Mesendoderm (in vitro differentiated cells): Measurements from ENCODE around the gene MFSD6L.
A peak's percentile ranks its signal among the peaks of the same experiment; 100 is the strongest.

ENCODE experiments used
- DNase-seq: peaks from one replicate; pipeline ENCODE4 v3.0.0; 2013
- H2AK5ac ChIP-seq: 2 replicates; pipeline ENCODE4 v1.6.1; 2013; ENCODE audit warnings: low read length, inconsistent platforms
- H2BK120ac ChIP-seq: 2 replicates; pipeline ENCODE4 v1.6.1; 2013; ENCODE audit warnings: low read depth, mild to moderate bottlenecking, low read length, moderate library complexity, mixed read lengths
- H2BK15ac ChIP-seq: replicated peaks from 2 replicates; pipeline ENCODE4 v1.6.1; 2013; ENCODE audit warnings: low read depth, mild to moderate bottlenecking, moderate library complexity
- H2BK5ac ChIP-seq: 2 replicates; pipeline ENCODE4 v1.6.1; 2013; ENCODE audit warnings: low read length, inconsistent platforms
- H3K18ac ChIP-seq: 2 replicates; pipeline ENCODE4 v1.6.1; 2013; ENCODE audit warnings: mild to moderate bottlenecking, low read length, mixed read lengths
- H3K23ac ChIP-seq: one replicate; pipeline ENCODE4 v1.6.1; 2013; ENCODE audit warnings: low read length
- H3K27ac ChIP-seq: 2 replicates; pipeline ENCODE4 v1.5.1; 2013; ENCODE audit warnings: low read depth, mild to moderate bottlenecking, inconsistent platforms, low read length, moderate library complexity
- H3K27me3 ChIP-seq: 2 replicates; pipeline ENCODE4 v1.6.1; 2013; ENCODE audit warnings: low read length, control low read depth, mild to moderate bottlenecking, inconsistent platforms; ENCODE audit not compliant: insufficient read depth, poor library complexity
- H3K36me3 ChIP-seq: 2 replicates; pipeline ENCODE4 v1.6.1; 2013; ENCODE audit warnings: low read length, inconsistent platforms; ENCODE audit not compliant: control insufficient read depth, insufficient read depth
- H3K4ac ChIP-seq: one replicate; pipeline ENCODE4 v1.6.1; 2013; ENCODE audit warnings: low read depth, mild to moderate bottlenecking, low read length, moderate library complexity
- H3K4me1 ChIP-seq: 2 replicates; pipeline ENCODE4 v1.6.1; 2013; ENCODE audit warnings: low read depth, low read length, inconsistent platforms; ENCODE audit not compliant: control insufficient read depth
- H3K4me2 ChIP-seq: 2 replicates; pipeline ENCODE4 v1.6.1; 2013; ENCODE audit warnings: low read length
- H3K4me3 ChIP-seq: 2 replicates; pipeline ENCODE4 v1.5.1; 2013; ENCODE audit warnings: mild to moderate bottlenecking, low read length
- H3K56ac ChIP-seq: one replicate; pipeline ENCODE4 v1.6.1; 2013; ENCODE audit warnings: low read length
- H3K79me1 ChIP-seq: 2 replicates; pipeline ENCODE4 v1.6.1; 2013; ENCODE audit warnings: low read length, inconsistent platforms
- H3K79me2 ChIP-seq: 2 replicates; pipeline ENCODE4 v1.6.1; 2013; ENCODE audit warnings: mild to moderate bottlenecking, low read length; ENCODE audit not compliant: control insufficient read depth, insufficient read depth
- H3K9ac ChIP-seq: 2 replicates; pipeline ENCODE4 v1.6.1; 2013; ENCODE audit warnings: low read length, inconsistent platforms
- H4K5ac ChIP-seq: one replicate; pipeline ENCODE4 v1.6.1; 2013; ENCODE audit warnings: low read length
- H4K8ac ChIP-seq: one replicate; pipeline ENCODE4 v1.6.1; 2013; ENCODE audit warnings: low read depth, mild to moderate bottlenecking, control low read depth, low read length, moderate library complexity
- WGBS: extraction: QIAGEN DNeasy Blood & Tissue Kit; methylation state at CpG from one replicate; pipeline ENCODE4 v1.1.7; 2013; ENCODE audit warnings: low lambda C conversion rate, missing lambda C conversion rate; ENCODE audit not compliant: insufficient coverage; ENCODE audit errors: extremely low coverage; 5-methylcytosine and 5-hydroxymethylcytosine counted together

Gene MFSD6L

GRCh38 chr17:8800656-8801055, 1.5 kb upstream of the MFSD6L start:
- Histone ChIP-seq H3K36me3 (no peaks in the 10 kb centered on the region), H4K5ac (no peak overlapping the region), H2BK5ac (no peak overlapping the region), H2AK5ac (no peak overlapping the region), H4K8ac (no peak overlapping the region), H3K56ac (no peak overlapping the region), H3K4ac (no peak overlapping the region), H2BK120ac (no peak overlapping the region), H3K23ac (no peak overlapping the region), H3K27me3 (no peaks in the 10 kb centered on the region), H2BK15ac (no peak overlapping the region), H3K4me3 (no peak overlapping the region), H3K9ac (no peak overlapping the region), H3K79me1 (no peaks in the 10 kb centered on the region), H3K27ac (no peak overlapping the region), H3K4me2 (no peak overlapping the region), H3K18ac (no peak overlapping the region), H3K4me1 (no peaks in the 10 kb centered on the region), H3K79me2 (no peaks in the 10 kb centered on the region)
- no CpG with 5 or more reads among the region's 2 CpGs for whole genome bisulfite sequencing
- no peak for DNase-seq

GRCh38 chr17:8799570-8800212, 526 bp upstream of the MFSD6L start:
- Histone ChIP-seq H3K23ac (no peak overlapping the region), H3K18ac (no peak overlapping the region), H2AK5ac (no peak overlapping the region), H2BK120ac (no peak overlapping the region), H3K27ac (no peak overlapping the region), H3K4me2 (no peak overlapping the region), H4K8ac (no peak overlapping the region), H3K36me3 (no peaks in the 10 kb centered on the region), H3K4ac (no peak overlapping the region), H3K56ac (no peak overlapping the region), H3K79me1 (no peaks in the 10 kb centered on the region), H3K27me3 (no peaks in the 10 kb centered on the region), H2BK15ac (no peak overlapping the region), H3K9ac (no peak overlapping the region), H3K4me3 (no peak overlapping the region), H4K5ac (no peak overlapping the region), H3K79me2 (no peaks in the 10 kb centered on the region), H2BK5ac (no peak overlapping the region), H3K4me1 (no peaks in the 10 kb centered on the region)
- DNase-seq = no peak
- WGBS = no CpG with 5 or more reads among the region's 15 CpGs

- no peaks in the 10 kb centered on the region for H3K4me1 ChIP-seq
- H4K5ac ChIP-seq = no peak overlapping the region
- H2AK5ac ChIP-seq = no peak overlapping the region
- no peaks in the 10 kb centered on the region for H3K27me3 ChIP-seq
- H4K8ac ChIP-seq = no peak overlapping the region
- H3K56ac ChIP-seq = no peak overlapping the region
- H3K4me2 ChIP-seq = no peak overlapping the region
- no CpG with 5 or more reads among the region's 23 CpGs for WGBS
- H3K23ac ChIP-seq = no peak overlapping the region
- H3K9ac ChIP-seq = no peak overlapping the region
- no peak overlapping the region for H2BK15ac ChIP-seq
- H3K79me1 ChIP-seq = no peaks in the 10 kb centered on the region
- DNase-seq = peak; percentile 31
- no peak overlapping the region for H3K4me3 ChIP-seq
- no peaks in the 10 kb centered on the region for H3K79me2 ChIP-seq
- H2BK5ac ChIP-seq = no peak overlapping the region
- H3K18ac ChIP-seq = no peak overlapping the region
- no peaks in the 10 kb centered on the region for H3K36me3 ChIP-seq
- no peak overlapping the region for H3K27ac ChIP-seq
- no peak overlapping the region for H3K4ac ChIP-seq
- H2BK120ac ChIP-seq = no peak overlapping the region
Measured at GRCh38 chr17:8798176-8798845, 854 bp downstream of the MFSD6L start.

GRCh38 chr17:8797621-8798175, 1.5 kb downstream of the MFSD6L start:
- Histone ChIP-seq H2BK15ac (no peak overlapping the region), H3K4me3 (no peak overlapping the region), H3K9ac (no peak overlapping the region), H3K27me3 (no peaks in the 10 kb centered on the region), H2BK120ac (no peak overlapping the region), H4K8ac (no peak overlapping the region), H3K4me1 (no peaks in the 10 kb centered on the region), H3K27ac (no peak overlapping the region), H3K4ac (no peak overlapping the region), H2BK5ac (no peak overlapping the region), H2AK5ac (no peak overlapping the region), H3K79me1 (no peaks in the 10 kb centered on the region), H3K4me2 (no peak overlapping the region), H3K56ac (no peak overlapping the region), H4K5ac (no peak overlapping the region), H3K23ac (no peak overlapping the region), H3K18ac (no peak overlapping the region), H3K36me3 (no peaks in the 10 kb centered on the region), H3K79me2 (no peaks in the 10 kb centered on the region)
- no CpG with 5 or more reads among the region's 14 CpGs for WGBS
- DNase-seq = no peak

GRCh38 chr17:8794636-8795035, 4.5 kb downstream of the MFSD6L start:
- Histone ChIP-seq H2AK5ac (no peak overlapping the region), H2BK5ac (no peak overlapping the region), H3K18ac (no peak overlapping the region), H3K56ac (no peak overlapping the region), H3K36me3 (no peaks in the 10 kb centered on the region), H3K27ac (no peak overlapping the region), H3K9ac (no peak overlapping the region), H3K4me2 (no peak overlapping the region), H4K5ac (no peak overlapping the region), H4K8ac (no peak overlapping the region), H3K79me1 (no peaks in the 10 kb centered on the region), H3K4me3 (no peak overlapping the region), H3K79me2 (no peaks in the 10 kb centered on the region), H3K4ac (no peak overlapping the region), H3K23ac (no peak overlapping the region), H2BK120ac (no peak overlapping the region), H3K4me1 (no peaks in the 10 kb centered on the region), H3K27me3 (no peaks in the 10 kb centered on the region), H2BK15ac (no peak overlapping the region)
- no peak for DNase-seq
- no CpG with 5 or more reads among the region's 7 CpGs for WGBS
